Activated CD4-positive, alpha-beta T cell treated with anti-CD3 and anti-CD28 coated beads, Interleukin-2, amount 50 U/mL, for 4 hours (primary cell): ENCODE measurements around the gene TCF4.

Source experiments
- DNase-seq, 2 experiments: peaks; one replicate each; pipeline ENCODE4 v3.0.0-alpha.2; 2020

The TCF4 gene

GRCh38 chr18:55541571-55541970 lies 46.4 kb downstream of the TCF4 start:
- DNase-seq: no peak

GRCh38 chr18:55539240-55539639 lies 48.8 kb downstream of the TCF4 start:
- no peak for DNase-seq

- DNase-seq: no peak
Observed at GRCh38 chr18:55534996-55535395, 53.0 kb downstream of the TCF4 start.

- DNase-seq: no peak
Observed at GRCh38 chr18:55534547-55534946, 53.4 kb downstream of the TCF4 start.

DNA sequence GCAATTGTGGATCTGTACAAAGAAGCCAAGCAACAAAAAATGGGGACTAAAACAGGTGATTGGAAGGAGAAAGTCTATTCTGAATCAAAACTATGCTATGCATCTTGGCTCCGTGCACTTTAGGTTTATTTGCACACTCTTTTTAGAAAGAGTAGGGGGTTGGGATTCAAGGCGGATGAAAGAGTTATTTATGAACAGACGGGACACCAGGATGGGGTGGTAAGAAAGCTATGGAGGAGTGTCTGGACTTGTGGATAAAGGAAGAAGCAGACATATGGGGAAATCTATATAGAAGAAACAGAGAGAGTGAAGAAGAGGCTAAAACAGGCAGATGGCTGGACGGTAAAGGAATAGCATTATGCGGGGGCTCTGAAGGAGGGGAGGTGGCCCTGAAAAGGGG lies 57.8 kb downstream of the TCF4 start:
- DNase-seq: no peak

DNA sequence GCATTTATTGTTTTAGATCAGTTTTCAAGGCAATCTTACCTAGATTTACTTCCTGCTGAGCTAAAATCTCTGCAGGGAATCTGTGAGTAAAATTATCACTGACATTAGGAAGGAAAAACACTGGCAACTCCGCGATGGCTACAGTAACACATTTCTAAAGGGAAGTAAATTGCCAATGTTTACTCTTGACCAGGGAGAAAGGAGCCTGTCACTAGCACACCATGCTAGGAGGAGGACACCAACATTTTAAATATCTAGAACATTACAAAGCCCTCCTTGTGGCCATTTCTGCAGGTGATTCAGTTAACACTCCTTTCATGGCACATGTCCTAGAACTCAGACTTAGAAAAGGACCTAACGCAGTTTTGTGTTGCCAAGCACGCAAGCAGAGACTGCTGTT lies 58.4 kb downstream of the TCF4 start:
- DNase-seq: no peak

DNA sequence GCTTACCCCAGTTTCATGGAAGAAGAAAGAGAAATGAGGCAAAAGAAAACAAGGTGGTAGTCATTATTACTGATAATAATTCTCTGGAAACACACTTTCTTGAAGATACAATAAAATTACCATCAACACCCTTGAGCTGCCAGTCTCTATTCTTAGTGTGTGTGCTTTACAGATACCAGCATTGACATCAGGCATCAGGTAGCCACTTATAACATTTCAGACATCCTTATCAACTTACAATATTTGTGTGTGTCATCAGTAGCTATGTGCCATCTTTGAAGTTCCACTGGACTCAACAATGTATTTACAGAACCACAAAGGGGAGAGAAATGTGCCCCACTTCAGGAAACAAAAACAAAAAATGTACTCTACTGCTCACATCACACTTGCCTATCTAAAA lies 62.1 kb downstream of the TCF4 start:
- DNase-seq: no peak

GRCh38 chr18:55524353-55525073 lies 63.5 kb downstream of the TCF4 start:
- no peak for DNase-seq

DNA sequence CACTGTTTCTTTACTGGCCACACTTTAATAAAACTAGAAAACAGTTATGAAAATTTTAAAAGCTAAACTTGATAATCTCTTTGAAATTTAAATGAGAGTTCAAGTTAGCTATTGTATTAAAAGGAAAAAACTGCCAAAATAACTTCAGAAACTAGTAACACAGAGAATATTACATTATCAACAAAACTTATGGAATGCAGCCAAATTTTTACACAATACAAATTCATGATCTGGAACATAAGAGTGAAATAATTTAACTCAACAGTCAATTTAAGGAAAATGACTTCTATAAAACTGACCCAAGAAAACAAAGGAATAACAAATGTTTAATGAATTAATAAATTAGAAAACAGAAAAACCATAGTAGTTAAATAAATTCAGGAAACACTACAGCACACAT lies 65.0 kb downstream of the TCF4 start:
- no peak for DNase-seq

DNA sequence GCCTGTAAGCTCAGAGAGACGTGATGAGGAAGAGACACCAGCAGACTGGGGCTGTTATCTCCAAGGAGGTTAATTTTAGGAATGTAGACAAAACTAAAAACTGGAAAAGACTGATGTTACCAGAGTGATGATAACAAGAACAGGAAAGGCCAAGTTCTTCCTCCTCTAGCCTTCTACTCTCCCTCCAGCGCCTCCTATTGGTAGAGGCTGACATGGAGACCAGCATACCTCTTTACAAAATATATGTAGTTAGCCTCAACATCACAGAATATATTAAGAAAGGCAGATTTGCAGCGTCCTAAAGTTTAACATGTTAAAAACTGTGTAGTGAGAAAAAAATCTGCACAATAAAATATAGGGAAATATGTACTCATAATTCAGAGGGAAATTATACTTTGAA lies 66.0 kb downstream of the TCF4 start:
- no peak for DNase-seq

GRCh38 chr18:55517055-55517454 lies 70.9 kb downstream of the TCF4 start:
- DNase-seq: no peak

- DNase-seq: no peak
Observed at GRCh38 chr18:55515941-55516710, 71.9 kb downstream of the TCF4 start.

DNA sequence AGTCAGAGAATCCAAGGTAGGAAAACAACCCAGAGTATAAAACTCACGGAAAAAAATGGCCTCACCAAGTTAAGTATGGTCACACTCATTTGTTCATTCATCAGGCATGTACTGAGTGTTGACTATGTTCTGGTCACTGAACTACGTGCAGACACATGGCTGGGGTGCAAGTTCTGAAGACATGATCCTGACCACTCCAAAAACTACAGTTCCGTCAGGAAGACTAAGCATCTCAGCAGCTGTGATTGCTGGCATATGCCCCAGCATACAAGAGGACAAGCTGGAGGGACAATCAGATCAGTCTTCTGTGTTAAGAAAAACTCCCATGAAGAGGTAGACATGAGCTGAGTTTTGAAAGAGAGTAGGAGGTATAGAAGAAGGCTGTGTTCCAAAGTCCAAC lies 72.8 kb downstream of the TCF4 start:
- no peak for DNase-seq

- DNase-seq: no peak
Observed at GRCh38 chr18:55513161-55513560, 74.8 kb downstream of the TCF4 start.

DNA sequence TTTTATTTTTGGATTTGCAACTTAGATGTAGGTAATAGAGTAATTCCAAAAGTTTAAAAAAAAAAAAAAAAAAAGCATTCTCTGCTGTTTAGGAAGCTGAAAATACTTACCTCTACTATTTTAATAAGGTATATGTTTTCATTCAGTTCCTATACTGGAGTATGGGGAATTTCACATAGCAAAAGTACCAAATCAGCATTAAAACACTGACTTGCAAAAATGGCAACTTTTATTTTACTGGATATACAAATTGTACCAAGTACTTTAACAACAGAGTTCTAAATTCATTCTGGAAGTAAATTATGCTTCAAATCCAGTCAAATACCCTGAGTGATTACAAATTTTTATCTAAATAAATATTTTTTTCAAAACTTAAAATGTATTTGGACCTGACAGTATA lies 76.7 kb downstream of the TCF4 start:
- no peak for DNase-seq

DNA sequence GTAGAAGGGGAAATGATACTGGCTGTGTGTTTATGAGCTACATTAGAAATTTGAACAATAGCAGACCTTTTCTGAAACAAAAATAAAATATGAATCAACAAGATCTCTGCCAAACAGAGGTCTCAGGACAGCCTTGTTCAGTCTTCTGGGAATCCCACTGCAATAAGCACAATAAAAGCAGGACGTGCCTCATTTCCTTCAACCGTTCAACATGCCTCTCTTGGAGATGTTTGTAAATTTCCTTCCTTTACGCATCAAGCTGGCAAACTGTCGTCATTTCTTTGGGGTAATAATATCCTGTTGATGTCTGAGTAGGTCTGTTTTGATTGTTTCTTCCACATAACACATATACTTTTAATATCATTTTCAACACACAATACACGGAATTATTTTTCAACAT lies 77.2 kb downstream of the TCF4 start:
- DNase-seq: no peak

GRCh38 chr18:55509631-55510324 lies 78.2 kb downstream of the TCF4 start:
- DNase-seq: no peak

- no peak for DNase-seq
Observed at GRCh38 chr18:55508651-55509050, 79.3 kb downstream of the TCF4 start.

DNA sequence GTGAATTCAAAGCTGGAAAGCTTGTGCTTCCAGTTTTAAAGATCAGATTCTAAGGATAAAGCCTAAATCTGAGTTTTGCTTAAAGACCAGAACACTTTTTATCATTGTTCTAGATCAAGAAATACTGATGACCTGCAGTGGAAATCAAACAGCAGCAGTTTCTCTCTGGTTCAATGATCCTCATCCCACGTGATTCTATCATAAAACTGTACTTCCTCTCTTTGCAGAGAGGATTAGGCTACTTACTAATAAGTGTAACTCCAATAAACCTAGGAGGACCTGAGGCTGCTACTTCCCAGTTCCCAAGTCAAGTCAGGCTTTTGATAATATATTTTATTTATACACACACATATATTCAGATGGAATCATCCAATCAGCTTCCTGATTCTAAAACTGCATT lies 81.9 kb downstream of the TCF4 start:
- DNase-seq: no peak

DNA sequence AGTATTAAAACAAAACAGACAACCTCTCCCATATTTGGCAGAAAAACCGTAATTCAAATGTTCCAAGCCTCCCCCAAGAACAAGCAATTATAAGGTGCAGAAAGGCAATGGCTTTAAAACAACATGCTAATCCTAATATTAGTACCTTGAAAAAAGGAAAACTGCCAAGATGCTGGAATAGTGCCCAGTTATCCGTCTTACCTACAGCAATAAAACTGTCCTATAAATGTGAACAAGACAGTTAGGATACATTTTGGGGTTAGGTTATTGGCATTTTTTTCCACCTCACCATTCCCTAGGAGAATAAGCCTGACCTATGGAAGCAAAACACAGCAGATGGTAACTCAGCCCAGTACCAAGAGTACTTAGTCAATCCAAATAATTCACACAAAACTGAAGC lies 83.2 kb downstream of the TCF4 start:
- DNase-seq: no peak

GRCh38 chr18:55503167-55503820 lies 84.7 kb downstream of the TCF4 start:
- DNase-seq: no peak

GRCh38 chr18:55501982-55502710 lies 85.8 kb downstream of the TCF4 start:
- no peak for DNase-seq

GRCh38 chr18:55501579-55501978 lies 86.4 kb downstream of the TCF4 start:
- no peak for DNase-seq
